OCI-LY7 (cell line): Measurements from ENCODE around the gene FGA.

ENCODE experiments used
- CTCF ChIP-seq: fragments of 200-600 bp; sonication (generic); conservative IDR thresholded peaks from 2 replicates; pipeline ENCODE4 v1.5.1; 2014; ENCODE audit warnings: mild to moderate bottlenecking, antibody characterized with exemption, low read length, moderate library complexity, mixed read lengths
- EZH2phosphoT487 ChIP-seq: fragments of 200-600 bp; sonication (generic); IDR thresholded peaks from 2 replicates; pipeline ENCODE4 v1.6.1; 2018; ENCODE audit warnings: low read depth, borderline replicate concordance, mild to moderate bottlenecking, mixed run types, antibody characterized with exemption, low read length, moderate library complexity, mixed read lengths

GRCh38 chr4:154623436-154623835 lies 32.9 kb upstream of the FGA start:
- no peak for TF ChIP-seq CTCF
- TF ChIP-seq EZH2phosphoT487 = no peak
